ENCODE measurements around the gene CD244. TPM values are rescaled to one million over a fixed set of nuclear protein-coding genes. Genes with fewer than 3 reads are reported as not detected.

CD244 gene
- polyA plus RNA-seq, 3 donors: 62.2 to 116 (median 106) TPM

GRCh38 chr1:160865337-160865736, 2.6 kb upstream of the CD244 start:
- TF ChIP-seq CTCF (IDR thresholded peaks at IDR 0.05): no peak
- 57% methylated on average over 3 of the region's 5 CpGs for WGBS (ENCODE audit: insufficient coverage)
- Histone ChIP-seq H3K27ac (ENCODE audit: low read depth in 1 of 2, low read length in 2 of 2) (no peak overlapping the region), H3K36me3 (replicated peaks in 1 of 2; ENCODE audit: control insufficient read depth in 1 of 2, insufficient read depth in 2 of 2, low read length in 2 of 2) (no peaks in the 10 kb centered on the region), H3K79me2 (ENCODE audit: insufficient read depth, low read length) (peaks cover 16% of the 10 kb centered on the region), H4K20me1 (ENCODE audit: insufficient read depth, low read length) (no peaks in the 10 kb centered on the region), H3K27me3 (ENCODE audit: control insufficient read depth in 2 of 2, insufficient read depth in 2 of 2, low read length in 2 of 2) (no peaks in the 10 kb centered on the region), H3K9ac (ENCODE audit: insufficient read depth, low read length, poor library complexity, severe bottlenecking) (no peak overlapping the region), H3K4me2 (replicated peaks; ENCODE audit: extremely low read depth, low read length, poor library complexity, severe bottlenecking) (no peak overlapping the region), H2AFZ (ENCODE audit: insufficient read depth, low read depth, low read length, poor library complexity, severe bottlenecking) (no peak overlapping the region), H3K4me3 (replicated peaks in 1 of 3; ENCODE audit: low read depth in 2 of 3, low read length in 3 of 3) (no peak overlapping the region), H3K9me3 (replicated peaks in 1 of 2; ENCODE audit: control insufficient read depth in 1 of 2, insufficient read depth in 1 of 2, low read length in 2 of 2) (no peaks in the 10 kb centered on the region), H3K4me1 (ENCODE audit: control insufficient read depth in 1 of 2, insufficient read depth in 2 of 2, low read length in 2 of 2) (peaks cover 82 to 85% of the 10 kb centered on the region in 2 donors)
- Mint-ChIP-seq H3K27me3 (ENCODE audit: low read depth in 3 of 3) (peaks cover 0 to 3% (median 0%) of the 10 kb centered on the region in 3 donors), H3K27ac (peak overlapping the region in 2 of 7 donors; percentile 15 to 58), H3K36me3 (no peaks in the 10 kb centered on the region), H3K4me1 (peaks cover 94% of the 10 kb centered on the region), H3K9me3 (peaks cover 0 to 2% (median 0%) of the 10 kb centered on the region in 7 donors), H3K4me3 (no peak overlapping the region)
- intact Hi-C loops (cut with micrococcal nuclease): loop anchor here in 1 of 2 donors (10.0 kb wide), 1 partner anchor 181 kb away; no protein-coding TSS in a partner anchor
- peak in 1 of 3 donors; percentile 37 for DNase-seq

GRCh38 chr1:160864173-160864572, 1.5 kb upstream of the CD244 start:
- Histone ChIP-seq H3K79me2 (ENCODE audit: insufficient read depth, low read length) (peaks cover 25% of the 10 kb centered on the region), H3K27ac (ENCODE audit: low read depth in 1 of 2, low read length in 2 of 2) (peak overlapping the region; percentile 95 to 98), H3K36me3 (replicated peaks in 1 of 2; ENCODE audit: control insufficient read depth in 1 of 2, insufficient read depth in 2 of 2, low read length in 2 of 2) (no peaks in the 10 kb centered on the region), H3K4me1 (ENCODE audit: control insufficient read depth in 1 of 2, insufficient read depth in 2 of 2, low read length in 2 of 2) (peaks cover 85 to 88% of the 10 kb centered on the region in 2 donors), H3K9ac (ENCODE audit: insufficient read depth, low read length, poor library complexity, severe bottlenecking) (peak overlapping the region; percentile 70), H3K27me3 (ENCODE audit: control insufficient read depth in 2 of 2, insufficient read depth in 2 of 2, low read length in 2 of 2) (no peaks in the 10 kb centered on the region), H3K4me3 (replicated peaks in 1 of 3; ENCODE audit: low read depth in 2 of 3, low read length in 3 of 3) (peak overlapping the region in 1 of 3 experiments; percentile 78), H2AFZ (ENCODE audit: insufficient read depth, low read depth, low read length, poor library complexity, severe bottlenecking) (no peak overlapping the region), H4K20me1 (ENCODE audit: insufficient read depth, low read length) (no peaks in the 10 kb centered on the region), H3K4me2 (replicated peaks; ENCODE audit: extremely low read depth, low read length, poor library complexity, severe bottlenecking) (peak overlapping the region; percentile 82), H3K9me3 (replicated peaks in 1 of 2; ENCODE audit: control insufficient read depth in 1 of 2, insufficient read depth in 1 of 2, low read length in 2 of 2) (no peaks in the 10 kb centered on the region)
- Mint-ChIP-seq H3K4me1 (peaks cover 93% of the 10 kb centered on the region), H3K4me3 (peak overlapping the region in 1 of 2 donors; percentile 99), H3K9me3 (peaks cover 0 to 2% (median 0%) of the 10 kb centered on the region in 7 donors), H3K27ac (peak overlapping the region; percentile 92 to 99 (median 98)), H3K36me3 (no peaks in the 10 kb centered on the region), H3K27me3 (ENCODE audit: low read depth in 3 of 3) (peaks cover 0 to 3% (median 0%) of the 10 kb centered on the region in 3 donors)
- no peak for TF ChIP-seq CTCF (IDR thresholded peaks at IDR 0.05)
- no CpG with 5 or more reads among the region's 2 CpGs for WGBS (ENCODE audit: insufficient coverage)
- intact Hi-C loops (cut with micrococcal nuclease): loop anchor here in 1 of 2 donors (5.0 to 10.0 kb wide), 2 partner anchors 179 to 287 kb away; partner anchors contain the start of gene CD84
- no peak for DNase-seq
